Naive thymus-derived CD8-positive, alpha-beta T cell (primary cell): ENCODE data around the gene TTLL11. TPM values are rescaled to one million over a fixed set of nuclear protein-coding genes. Genes with fewer than 3 reads are reported as not detected.

Experiments
- ATAC-seq, 2 donors: fragments of 150-1000 bp; cut with Tn5 transposase in 1 of 2; sonication (Bioruptor Pico), chemical (Tn5 transposase) in 1 of 2; 1 replicate in 1 of 2; 2 replicates in 1 of 2; pipeline ENCODE4 v1.10.0; 2021; ENCODE audit warnings: mild to moderate bottlenecking in 2 of 2, moderate library complexity in 2 of 2
- POLR2A ChIA-PET: fragments of 350-600 bp; sonication (Branson Sonifier 250); formaldehyde crosslinking; loops from one replicate; lab custom pipeline; 2021; ENCODE audit warnings: antibody characterized with exemption; lab: Charles Lee
- DNase-seq, 10 donors: peaks; one replicate each; pipeline versions ENCODE4 v3.0.0 to v3.0.0-alpha.2; 2020 to 2022
- H3K27ac Mint-ChIP-seq, 10 donors: one replicate each; pipeline ENCODE4 v1.8.0; 2020 to 2022; ENCODE audit warnings: mild to moderate bottlenecking in 10 of 10, mixed read lengths in 10 of 10, moderate library complexity in 4 of 10, inconsistent platforms in 1 of 10
- H3K27me3 Mint-ChIP-seq, 5 donors: one replicate each; pipeline ENCODE4 v1.8.0; 2021 to 2022; ENCODE audit warnings: mixed read lengths in 5 of 5
- H3K36me3 Mint-ChIP-seq, 3 donors: one replicate each; pipeline ENCODE4 v1.8.0; 2020 to 2022; ENCODE audit warnings: mixed read lengths in 3 of 3, mild to moderate bottlenecking in 2 of 3, inconsistent platforms in 1 of 3
- H3K4me1 Mint-ChIP-seq, 4 donors: one replicate each; pipeline ENCODE4 v1.8.0; 2021 to 2022; ENCODE audit warnings: mixed read lengths in 4 of 4
- H3K4me3 Mint-ChIP-seq, 10 donors: one replicate each; pipeline ENCODE4 v1.8.0; 2020 to 2022; ENCODE audit warnings: mild to moderate bottlenecking in 10 of 10, mixed read lengths in 10 of 10, moderate library complexity in 6 of 10, inconsistent platforms in 1 of 10
- H3K9me3 Mint-ChIP-seq, 9 donors: one replicate each; pipeline ENCODE4 v1.8.0; 2020 to 2022; ENCODE audit warnings: mixed read lengths in 9 of 9, mild to moderate bottlenecking in 3 of 9, inconsistent platforms in 1 of 9, moderate library complexity in 1 of 9
- polyA plus RNA-seq, 3 donors: library from polyadenylated mRNA; unstranded; fragments of 300-500 nt; fragmentation: Illumina TruSeq; gene quantifications; one replicate each; pipeline ENCODE4 v1.2.3, GENCODE V29; 2021
- total RNA-seq, 8 experiments: library from RNA in 2 of 8; stranded (reverse) in 2 of 8; gene quantifications; one replicate each; pipeline ENCODE4 v1.2.3 and lab custom pipeline; 2021 to 2026

The TTLL11 gene
- total and polyA plus RNA-seq, 5 experiments from 2014 or later: 2.6 to 6.9 (median 3.8) TPM

GRCh38 chr9:121785673-121786542 lies 307.2 kb downstream of the TTLL11 start:
- Mint-ChIP-seq H3K36me3 (no peaks in the 10 kb centered on the region), H3K9me3 (no peaks in the 10 kb centered on the region), H3K27me3 (peaks cover 1 to 16% (median 5%) of the 10 kb centered on the region in 5 donors), H3K4me3 (peak overlapping the region in 1 of 10 donors; percentile 10), H3K4me1 (peaks cover 8 to 19% (median 16%) of the 10 kb centered on the region in 4 donors), H3K27ac (no peak overlapping the region)
- ATAC-seq: no peak
- DNase-seq: no peak
- POLR2A ChIA-PET: no interaction called here

- peaks cover 1 to 19% (median 9%) of the 10 kb centered on the region in 5 donors for H3K27me3 Mint-ChIP-seq
- peaks cover 0 to 2% (median 0%) of the 10 kb centered on the region in 3 donors for H3K36me3 Mint-ChIP-seq
- H3K9me3 Mint-ChIP-seq: peaks cover 0 to 1% (median 0%) of the 10 kb centered on the region in 9 donors
- peaks cover 8 to 19% (median 16%) of the 10 kb centered on the region in 4 donors for H3K4me1 Mint-ChIP-seq
- peak overlapping the region in 2 of 10 donors; percentile 26 to 49 for H3K27ac Mint-ChIP-seq
- no peak for ATAC-seq
- POLR2A ChIA-PET: no interaction called here
- no peak for DNase-seq
- H3K4me3 Mint-ChIP-seq: no peak overlapping the region
Observed at GRCh38 chr9:121784731-121785411, 308.2 kb downstream of the TTLL11 start.

GRCh38 chr9:121783521-121784507 lies 309.3 kb downstream of the TTLL11 start:
- peaks cover 1 to 14% (median 5%) of the 10 kb centered on the region in 5 donors for H3K27me3 Mint-ChIP-seq
- peak overlapping the region in 5 of 10 donors; percentile 22 to 68 (median 36) for H3K4me3 Mint-ChIP-seq
- ATAC-seq (peak in 1 of 2 donors; percentile 23), DNase-seq (peak in 1 of 10 donors; percentile 15)
- peaks cover 8 to 19% (median 16%) of the 10 kb centered on the region in 4 donors for H3K4me1 Mint-ChIP-seq
- peaks cover 0 to 2% (median 0%) of the 10 kb centered on the region in 3 donors for H3K36me3 Mint-ChIP-seq
- peak overlapping the region in 5 of 10 donors; percentile 14 to 63 (median 52) for H3K27ac Mint-ChIP-seq
- peaks cover 0 to 5% (median 1%) of the 10 kb centered on the region in 9 donors for H3K9me3 Mint-ChIP-seq
- POLR2A ChIA-PET: no interaction called here

GRCh38 chr9:121783111-121783510 lies 310.0 kb downstream of the TTLL11 start:
- Mint-ChIP-seq H3K4me3 (peak overlapping the region in 1 of 10 donors; percentile 41), H3K4me1 (peaks cover 8 to 19% (median 16%) of the 10 kb centered on the region in 4 donors), H3K36me3 (peaks cover 0 to 2% (median 0%) of the 10 kb centered on the region in 3 donors), H3K9me3 (peaks cover 0 to 8% (median 4%) of the 10 kb centered on the region in 9 donors), H3K27me3 (peaks cover 0 to 14% (median 4%) of the 10 kb centered on the region in 5 donors), H3K27ac (peak overlapping the region in 2 of 10 donors; percentile 53 to 63)
- POLR2A ChIA-PET: no interaction called here
- ATAC-seq (no peak), DNase-seq (no peak)

- Mint-ChIP-seq H3K27me3 (peaks cover 0 to 14% (median 4%) of the 10 kb centered on the region in 5 donors), H3K4me1 (peaks cover 8 to 19% (median 16%) of the 10 kb centered on the region in 4 donors), H3K27ac (peak overlapping the region in 1 of 10 donors; percentile 63), H3K9me3 (peaks cover 0 to 13% (median 4%) of the 10 kb centered on the region in 9 donors), H3K4me3 (no peak overlapping the region), H3K36me3 (peaks cover 0 to 2% (median 0%) of the 10 kb centered on the region in 3 donors)
- POLR2A ChIA-PET: no interaction called here
- ATAC-seq (no peak), DNase-seq (no peak)
Observed at GRCh38 chr9:121782514-121783110, 310.5 kb downstream of the TTLL11 start.

- peaks cover 0 to 14% (median 4%) of the 10 kb centered on the region in 5 donors for H3K27me3 Mint-ChIP-seq
- POLR2A ChIA-PET: no interaction called here
- no peak overlapping the region for H3K4me3 Mint-ChIP-seq
- no peak for DNase-seq
- no peak for ATAC-seq
- peaks cover 0 to 2% (median 0%) of the 10 kb centered on the region in 3 donors for H3K36me3 Mint-ChIP-seq
- H3K9me3 Mint-ChIP-seq: peaks cover 0 to 13% (median 4%) of the 10 kb centered on the region in 9 donors
- H3K4me1 Mint-ChIP-seq: peaks cover 8 to 19% (median 16%) of the 10 kb centered on the region in 4 donors
- peak overlapping the region in 2 of 10 donors; percentile 29 to 66 for H3K27ac Mint-ChIP-seq
Observed at GRCh38 chr9:121781701-121782464, 311.2 kb downstream of the TTLL11 start.

- Mint-ChIP-seq H3K4me1 (peaks cover 8 to 19% (median 14%) of the 10 kb centered on the region in 4 donors), H3K4me3 (no peak overlapping the region), H3K36me3 (peaks cover 0 to 2% (median 0%) of the 10 kb centered on the region in 3 donors), H3K27me3 (peaks cover 0 to 9% (median 4%) of the 10 kb centered on the region in 5 donors), H3K9me3 (peaks cover 0 to 13% (median 4%) of the 10 kb centered on the region in 9 donors), H3K27ac (peak overlapping the region in 2 of 10 donors; percentile 38 to 46)
- DNase-seq (no peak), ATAC-seq (no peak)
- POLR2A ChIA-PET: no interaction called here
Observed at GRCh38 chr9:121781145-121781548, 312.0 kb downstream of the TTLL11 start.

- peaks cover 0 to 13% (median 4%) of the 10 kb centered on the region in 9 donors for H3K9me3 Mint-ChIP-seq
- POLR2A ChIA-PET: no interaction called here
- H3K27ac Mint-ChIP-seq: peak overlapping the region in 4 of 10 donors; percentile 38 to 71 (median 53)
- no peak for ATAC-seq
- H3K4me1 Mint-ChIP-seq: peaks cover 8 to 19% (median 14%) of the 10 kb centered on the region in 4 donors
- DNase-seq: peak in 1 of 10 donors; percentile 15
- H3K4me3 Mint-ChIP-seq: no peak overlapping the region
- H3K27me3 Mint-ChIP-seq: peaks cover 0 to 10% (median 4%) of the 10 kb centered on the region in 5 donors
- peaks cover 0 to 2% (median 0%) of the 10 kb centered on the region in 3 donors for H3K36me3 Mint-ChIP-seq
Observed at GRCh38 chr9:121780177-121781040, 312.7 kb downstream of the TTLL11 start.

- POLR2A ChIA-PET: no interaction called here
- no peak overlapping the region for H3K4me3 Mint-ChIP-seq
- H3K27ac Mint-ChIP-seq: peak overlapping the region in 1 of 10 donors; percentile 66
- peaks cover 7 to 19% (median 14%) of the 10 kb centered on the region in 4 donors for H3K4me1 Mint-ChIP-seq
- H3K9me3 Mint-ChIP-seq: peaks cover 0 to 13% (median 4%) of the 10 kb centered on the region in 9 donors
- ATAC-seq (no peak), DNase-seq (no peak)
- peaks cover 0 to 13% (median 4%) of the 10 kb centered on the region in 5 donors for H3K27me3 Mint-ChIP-seq
- H3K36me3 Mint-ChIP-seq: peaks cover 0 to 2% (median 0%) of the 10 kb centered on the region in 3 donors
Observed at GRCh38 chr9:121779381-121780117, 313.6 kb downstream of the TTLL11 start.
